GM18526 (cell line): ENCODE data around the gene ZNF266.

Experiments
- POLR2A ChIP-seq: IDR thresholded peaks from 3 replicates; pipeline ENCODE4 v1.6.1; 2011; ENCODE audit not compliant: insufficient read length; ENCODE audit errors: extremely low read depth

Gene ZNF266

DNA sequence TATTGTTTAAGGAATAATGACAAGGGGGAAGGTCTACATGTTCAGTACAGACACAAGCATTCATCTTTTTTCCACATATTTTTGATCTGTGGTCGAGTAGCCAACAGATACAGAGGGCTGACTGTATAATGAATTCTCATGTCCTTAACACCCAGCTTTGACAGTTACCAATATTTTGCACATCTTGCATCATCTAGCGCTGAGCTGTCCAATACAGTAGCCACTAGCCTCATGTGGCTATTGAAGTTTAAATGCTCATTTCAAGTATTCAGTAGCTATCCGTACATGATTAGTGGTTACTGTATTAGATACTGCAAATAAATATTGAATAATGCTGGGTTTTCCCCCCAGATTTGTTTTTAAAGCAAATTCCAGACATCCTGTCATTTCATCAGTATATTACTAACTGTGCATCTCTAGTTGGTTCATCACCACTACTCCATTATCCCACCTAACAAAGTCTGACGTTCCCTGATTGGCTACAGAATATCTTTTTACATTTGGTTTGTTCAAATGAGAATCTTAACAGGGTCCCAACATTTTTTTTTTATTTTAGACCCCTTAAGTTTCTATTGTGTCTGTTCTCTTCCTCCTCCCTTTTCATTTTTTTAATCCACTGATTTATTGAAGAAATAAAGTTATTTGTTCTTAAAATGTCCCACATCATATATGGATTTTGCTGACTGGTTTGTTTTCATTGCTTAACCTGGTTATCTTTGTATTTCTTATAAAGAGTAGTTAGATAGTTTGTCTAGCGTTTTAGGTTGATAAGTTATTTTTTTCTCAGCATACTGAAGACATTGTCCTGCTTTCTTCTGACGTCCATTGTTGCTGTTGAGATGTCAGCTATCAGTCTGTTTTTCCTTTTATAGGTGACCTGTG, 64.4 kb downstream of the ZNF266 start:
- TF ChIP-seq POLR2A, result no peak

DNA sequence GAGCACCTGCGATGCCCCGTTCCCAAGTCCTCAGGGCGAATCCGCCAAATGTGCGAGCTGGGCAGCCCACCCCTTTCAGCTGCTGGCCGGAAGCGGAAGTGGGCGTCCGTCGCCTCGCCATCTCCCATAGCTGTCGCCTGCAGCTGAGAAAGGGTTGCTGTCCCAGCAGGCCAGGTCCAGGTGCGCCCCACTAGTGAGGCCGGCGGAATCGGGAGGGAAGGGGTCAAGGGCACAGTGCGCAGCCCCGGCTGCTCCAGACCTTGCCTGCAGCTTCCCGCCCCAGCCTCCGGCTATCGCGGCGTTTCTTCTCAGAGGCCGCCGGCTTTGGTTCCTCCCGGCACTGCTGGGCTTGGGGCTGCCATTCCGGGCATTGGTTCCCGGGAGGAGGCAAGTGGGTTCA, 72.5 kb downstream of the ZNF266 start, which contains the start of gene ZNF177:
ZNF177 (plus strand) TSS at position 109 of the 400 bp plus-strand sequence. CDS start 15,299 bp downstream, outside the sequence.
- no peak for TF ChIP-seq POLR2A
